Stimulated activated effector memory CD8-positive, alpha-beta T cell treated with anti-CD3 and anti-CD28 coated beads, Interleukin-12 subunit alpha, Interleukin-12 subunit beta, amount 100 ng/mL, for 72 hours (primary cell): ENCODE measurements around the gene SGSH.
A peak's percentile ranks its signal among the peaks of the same experiment; 100 is the strongest.

Experiments
- ATAC-seq: fragments of 150-1000 bp; cut with Tn5 transposase; 2 replicates; pipeline ENCODE4 v1.10.0; 2021
- DNase-seq, 2 donors: peaks; one replicate each; pipeline ENCODE4 v3.0.0; 2021 to 2022; ENCODE audit warnings: low spot score in 2 of 2
- H3K27ac Mint-ChIP-seq: one replicate; pipeline ENCODE4 v1.8.0; 2022; ENCODE audit warnings: mild to moderate bottlenecking, mixed read lengths
- H3K36me3 Mint-ChIP-seq: one replicate; pipeline ENCODE4 v1.8.0; 2022; ENCODE audit warnings: mild to moderate bottlenecking, mixed read lengths
- H3K4me1 Mint-ChIP-seq: one replicate; pipeline ENCODE4 v1.8.0; 2022; ENCODE audit warnings: mixed read lengths
- H3K4me3 Mint-ChIP-seq: one replicate; pipeline ENCODE4 v1.8.0; 2022; ENCODE audit warnings: mild to moderate bottlenecking, mixed read lengths
- H3K9me3 Mint-ChIP-seq: one replicate; pipeline ENCODE4 v1.8.0; 2022; ENCODE audit warnings: mixed read lengths

SGSH gene

GRCh38 chr17:80220054-80220735 lies at the start of gene SGSH, which contains the start of gene SLC26A11:
Gene SGSH, minus strand, starts transcription at chr17:80220333. Its CDS starts 20 bp downstream, at chr17:80220313.
Gene SLC26A11, plus strand, starts transcription at chr17:80220427. Its CDS starts 1,134 bp downstream, at chr17:80221561.
- Mint-ChIP-seq H3K4me1 (peaks cover 68% of the 10 kb centered on the region), H3K4me3 (peak within 1 kb of the TSS; percentile 92), H3K9me3 (no peaks in the 10 kb centered on the region), H3K27ac (peak within 1 kb of the TSS; percentile 97), H3K36me3 (peaks cover 33% of the 10 kb centered on the region)
- peak; percentile 62 for ATAC-seq
- peak; percentile 43 to 76 for DNase-seq

GRCh38 chr17:80269405-80269807 lies 49.3 kb upstream of the SGSH start:
- no peak overlapping the region for H3K27ac Mint-ChIP-seq
- no peak for DNase-seq
- H3K4me3 Mint-ChIP-seq: no peak overlapping the region
- H3K4me1 Mint-ChIP-seq: peaks cover 42% of the 10 kb centered on the region
- H3K9me3 Mint-ChIP-seq: no peaks in the 10 kb centered on the region
- no peaks in the 10 kb centered on the region for H3K36me3 Mint-ChIP-seq
- no peak for ATAC-seq

GRCh38 chr17:80268427-80268826 lies 48.3 kb upstream of the SGSH start:
- no peak for ATAC-seq
- Mint-ChIP-seq H3K9me3 (no peaks in the 10 kb centered on the region), H3K36me3 (no peaks in the 10 kb centered on the region), H3K4me3 (no peak overlapping the region), H3K4me1 (peaks cover 37% of the 10 kb centered on the region), H3K27ac (no peak overlapping the region)
- no peak for DNase-seq

- H3K4me1 Mint-ChIP-seq: peaks cover 36% of the 10 kb centered on the region
- ATAC-seq: no peak
- no peaks in the 10 kb centered on the region for H3K36me3 Mint-ChIP-seq
- peak overlapping the region; percentile 99 for H3K4me3 Mint-ChIP-seq
- DNase-seq: no peak
- H3K9me3 Mint-ChIP-seq: no peaks in the 10 kb centered on the region
- H3K27ac Mint-ChIP-seq: peak overlapping the region; percentile 53
Observed at GRCh38 chr17:80267391-80267790, 47.3 kb upstream of the SGSH start.

GRCh38 chr17:80265205-80266068 lies 45.3 kb upstream of the SGSH start:
- peak; percentile 77 for ATAC-seq
- Mint-ChIP-seq H3K27ac (peak overlapping the region; percentile 96), H3K4me1 (peaks cover 43% of the 10 kb centered on the region)

GRCh38 chr17:80264205-80265075 lies 44.3 kb upstream of the SGSH start:
- peak overlapping the region; percentile 96 for H3K27ac Mint-ChIP-seq
- ATAC-seq (no peak), DNase-seq (peak in 1 of 2 donors; percentile 81)
- H3K36me3 Mint-ChIP-seq: peaks cover 18% of the 10 kb centered on the region
- peak overlapping the region; percentile 99 for H3K4me3 Mint-ChIP-seq
- peaks cover 49% of the 10 kb centered on the region for H3K4me1 Mint-ChIP-seq
- no peaks in the 10 kb centered on the region for H3K9me3 Mint-ChIP-seq

More at GRCh38 chr17:80265205-80266068, 45.3 kb upstream of the SGSH start:
- Mint-ChIP-seq H3K9me3 (no peaks in the 10 kb centered on the region), H3K4me3 (peak overlapping the region; percentile 99), H3K36me3 (peaks cover 12% of the 10 kb centered on the region)
- DNase-seq: peak; percentile 57 to 87

GRCh38 chr17:80263253-80264204 lies 43.4 kb upstream of the SGSH start:
- DNase-seq (peak; percentile 75 to 95), ATAC-seq (peak; percentile 51)
- Mint-ChIP-seq H3K9me3 (no peaks in the 10 kb centered on the region), H3K4me1 (peaks cover 58% of the 10 kb centered on the region), H3K27ac (peak overlapping the region; percentile 96), H3K36me3 (peaks cover 26% of the 10 kb centered on the region), H3K4me3 (peak overlapping the region; percentile 99)

- no peaks in the 10 kb centered on the region for H3K9me3 Mint-ChIP-seq
- peaks cover 33% of the 10 kb centered on the region for H3K36me3 Mint-ChIP-seq
- no peak for ATAC-seq
- H3K4me3 Mint-ChIP-seq: peak overlapping the region; percentile 99
- peak overlapping the region; percentile 96 for H3K27ac Mint-ChIP-seq
- H3K4me1 Mint-ChIP-seq: peaks cover 65% of the 10 kb centered on the region
- peak in 1 of 2 donors; percentile 60 for DNase-seq
Observed at GRCh38 chr17:80262775-80263244, 42.7 kb upstream of the SGSH start.

GRCh38 chr17:80262291-80262690 lies 42.2 kb upstream of the SGSH start:
- peak overlapping the region; percentile 99 for H3K4me3 Mint-ChIP-seq
- peak overlapping the region; percentile 96 for H3K27ac Mint-ChIP-seq
- no peaks in the 10 kb centered on the region for H3K9me3 Mint-ChIP-seq
- H3K36me3 Mint-ChIP-seq: peaks cover 33% of the 10 kb centered on the region
- ATAC-seq (no peak), DNase-seq (no peak)
- peaks cover 66% of the 10 kb centered on the region for H3K4me1 Mint-ChIP-seq

- H3K4me1 Mint-ChIP-seq: peaks cover 66% of the 10 kb centered on the region
- no peak for DNase-seq
- H3K9me3 Mint-ChIP-seq: no peaks in the 10 kb centered on the region
- ATAC-seq: no peak
- peak overlapping the region; percentile 99 for H3K4me3 Mint-ChIP-seq
- H3K36me3 Mint-ChIP-seq: peaks cover 33% of the 10 kb centered on the region
- H3K27ac Mint-ChIP-seq: peak overlapping the region; percentile 96
Observed at GRCh38 chr17:80261895-80262279, 41.8 kb upstream of the SGSH start.

- ATAC-seq: peak; percentile 3
- Mint-ChIP-seq H3K27ac (peak overlapping the region; percentile 96), H3K4me1 (peaks cover 66% of the 10 kb centered on the region), H3K4me3 (peak overlapping the region; percentile 99), H3K36me3 (peaks cover 33% of the 10 kb centered on the region), H3K9me3 (no peaks in the 10 kb centered on the region)
- peak; percentile 51 to 86 for DNase-seq
Observed at GRCh38 chr17:80261159-80261894, 41.2 kb upstream of the SGSH start.

- Mint-ChIP-seq H3K9me3 (no peaks in the 10 kb centered on the region), H3K4me1 (peaks cover 62% of the 10 kb centered on the region), H3K36me3 (peaks cover 33% of the 10 kb centered on the region), H3K4me3 (peak within 1 kb of the TSS; percentile 99), H3K27ac (peak within 1 kb of the TSS; percentile 97)
- peak; percentile 36 for ATAC-seq
- DNase-seq: peak; percentile 49 to 84
Observed at GRCh38 chr17:80260791-80261158, 40.6 kb upstream of the SGSH start, which contains the start of gene RNF213. Gene RNF213, plus strand, starts transcription at chr17:80260852. Its CDS starts 2,830 bp downstream, at chr17:80263682.

GRCh38 chr17:80260069-80260535 lies 40.0 kb upstream of the SGSH start:
- peak overlapping the region; percentile 94 for H3K4me3 Mint-ChIP-seq
- peaks cover 37% of the 10 kb centered on the region for H3K36me3 Mint-ChIP-seq
- H3K9me3 Mint-ChIP-seq: no peaks in the 10 kb centered on the region
- peak; percentile 73 to 89 for DNase-seq
- ATAC-seq: peak; percentile 61
- peak overlapping the region; percentile 97 for H3K27ac Mint-ChIP-seq
- H3K4me1 Mint-ChIP-seq: peaks cover 63% of the 10 kb centered on the region
